ENCODE measurements around the gene AP5Z1.

DNA sequence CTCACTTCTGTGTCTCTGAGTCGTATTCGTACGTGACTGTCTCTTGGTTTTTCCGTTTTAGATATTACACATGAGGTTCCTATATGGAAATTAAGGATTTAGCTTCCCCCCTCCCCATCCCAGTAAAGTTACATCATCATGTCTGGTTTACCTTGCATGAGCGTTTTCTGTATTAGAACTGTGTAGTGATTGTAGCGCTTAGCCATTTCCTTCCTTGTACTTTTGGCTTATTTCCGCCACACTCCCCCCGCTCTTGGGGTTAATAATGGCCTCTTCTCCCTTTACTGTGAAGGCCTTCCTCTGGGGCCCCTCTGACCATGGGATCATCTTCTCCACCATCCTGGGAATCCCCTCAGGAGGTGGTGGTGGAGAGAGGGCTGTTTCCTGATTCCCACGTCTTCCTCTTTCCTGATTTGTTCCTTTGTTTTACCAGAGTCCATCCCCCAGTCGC, 27.2 kb upstream of the AP5Z1 start:
- TF ChIP-seq, protein P1, sequence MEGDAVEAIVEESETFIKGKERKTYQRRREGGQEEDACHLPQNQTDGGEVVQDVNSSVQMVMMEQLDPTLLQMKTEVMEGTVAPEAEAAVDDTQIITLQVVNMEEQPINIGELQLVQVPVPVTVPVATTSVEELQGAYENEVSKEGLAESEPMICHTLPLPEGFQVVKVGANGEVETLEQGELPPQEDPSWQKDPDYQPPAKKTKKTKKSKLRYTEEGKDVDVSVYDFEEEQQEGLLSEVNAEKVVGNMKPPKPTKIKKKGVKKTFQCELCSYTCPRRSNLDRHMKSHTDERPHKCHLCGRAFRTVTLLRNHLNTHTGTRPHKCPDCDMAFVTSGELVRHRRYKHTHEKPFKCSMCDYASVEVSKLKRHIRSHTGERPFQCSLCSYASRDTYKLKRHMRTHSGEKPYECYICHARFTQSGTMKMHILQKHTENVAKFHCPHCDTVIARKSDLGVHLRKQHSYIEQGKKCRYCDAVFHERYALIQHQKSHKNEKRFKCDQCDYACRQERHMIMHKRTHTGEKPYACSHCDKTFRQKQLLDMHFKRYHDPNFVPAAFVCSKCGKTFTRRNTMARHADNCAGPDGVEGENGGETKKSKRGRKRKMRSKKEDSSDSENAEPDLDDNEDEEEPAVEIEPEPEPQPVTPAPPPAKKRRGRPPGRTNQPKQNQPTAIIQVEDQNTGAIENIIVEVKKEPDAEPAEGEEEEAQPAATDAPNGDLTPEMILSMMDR (conservative IDR thresholded peaks at IDR 0.05): no peak
- no peak for TF ChIP-seq ZFX (IDR thresholded peaks at IDR 0.05)

Measured in C4-2B (cell line).